Stimulated activated CD4-positive, alpha-beta T cell treated with anti-CD3 and anti-CD28 coated beads, Interleukin-15, amount 100 ng/mL, for 24 hours (primary cell): Measurements from ENCODE around the gene HIP1R.
"Not testable (repeated sequence)": the region's sequence is repeated elsewhere in the genome, so short reads cannot be mapped to it uniquely, and the experiment has no call there.

Source experiments
- DNase-seq: peaks from one replicate; pipeline ENCODE4 v3.0.0-alpha.2; 2020

HIP1R gene, protein sequence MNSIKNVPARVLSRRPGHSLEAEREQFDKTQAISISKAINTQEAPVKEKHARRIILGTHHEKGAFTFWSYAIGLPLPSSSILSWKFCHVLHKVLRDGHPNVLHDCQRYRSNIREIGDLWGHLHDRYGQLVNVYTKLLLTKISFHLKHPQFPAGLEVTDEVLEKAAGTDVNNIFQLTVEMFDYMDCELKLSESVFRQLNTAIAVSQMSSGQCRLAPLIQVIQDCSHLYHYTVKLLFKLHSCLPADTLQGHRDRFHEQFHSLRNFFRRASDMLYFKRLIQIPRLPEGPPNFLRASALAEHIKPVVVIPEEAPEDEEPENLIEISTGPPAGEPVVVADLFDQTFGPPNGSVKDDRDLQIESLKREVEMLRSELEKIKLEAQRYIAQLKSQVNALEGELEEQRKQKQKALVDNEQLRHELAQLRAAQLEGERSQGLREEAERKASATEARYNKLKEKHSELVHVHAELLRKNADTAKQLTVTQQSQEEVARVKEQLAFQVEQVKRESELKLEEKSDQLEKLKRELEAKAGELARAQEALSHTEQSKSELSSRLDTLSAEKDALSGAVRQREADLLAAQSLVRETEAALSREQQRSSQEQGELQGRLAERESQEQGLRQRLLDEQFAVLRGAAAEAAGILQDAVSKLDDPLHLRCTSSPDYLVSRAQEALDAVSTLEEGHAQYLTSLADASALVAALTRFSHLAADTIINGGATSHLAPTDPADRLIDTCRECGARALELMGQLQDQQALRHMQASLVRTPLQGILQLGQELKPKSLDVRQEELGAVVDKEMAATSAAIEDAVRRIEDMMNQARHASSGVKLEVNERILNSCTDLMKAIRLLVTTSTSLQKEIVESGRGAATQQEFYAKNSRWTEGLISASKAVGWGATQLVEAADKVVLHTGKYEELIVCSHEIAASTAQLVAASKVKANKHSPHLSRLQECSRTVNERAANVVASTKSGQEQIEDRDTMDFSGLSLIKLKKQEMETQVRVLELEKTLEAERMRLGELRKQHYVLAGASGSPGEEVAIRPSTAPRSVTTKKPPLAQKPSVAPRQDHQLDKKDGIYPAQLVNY

DNA sequence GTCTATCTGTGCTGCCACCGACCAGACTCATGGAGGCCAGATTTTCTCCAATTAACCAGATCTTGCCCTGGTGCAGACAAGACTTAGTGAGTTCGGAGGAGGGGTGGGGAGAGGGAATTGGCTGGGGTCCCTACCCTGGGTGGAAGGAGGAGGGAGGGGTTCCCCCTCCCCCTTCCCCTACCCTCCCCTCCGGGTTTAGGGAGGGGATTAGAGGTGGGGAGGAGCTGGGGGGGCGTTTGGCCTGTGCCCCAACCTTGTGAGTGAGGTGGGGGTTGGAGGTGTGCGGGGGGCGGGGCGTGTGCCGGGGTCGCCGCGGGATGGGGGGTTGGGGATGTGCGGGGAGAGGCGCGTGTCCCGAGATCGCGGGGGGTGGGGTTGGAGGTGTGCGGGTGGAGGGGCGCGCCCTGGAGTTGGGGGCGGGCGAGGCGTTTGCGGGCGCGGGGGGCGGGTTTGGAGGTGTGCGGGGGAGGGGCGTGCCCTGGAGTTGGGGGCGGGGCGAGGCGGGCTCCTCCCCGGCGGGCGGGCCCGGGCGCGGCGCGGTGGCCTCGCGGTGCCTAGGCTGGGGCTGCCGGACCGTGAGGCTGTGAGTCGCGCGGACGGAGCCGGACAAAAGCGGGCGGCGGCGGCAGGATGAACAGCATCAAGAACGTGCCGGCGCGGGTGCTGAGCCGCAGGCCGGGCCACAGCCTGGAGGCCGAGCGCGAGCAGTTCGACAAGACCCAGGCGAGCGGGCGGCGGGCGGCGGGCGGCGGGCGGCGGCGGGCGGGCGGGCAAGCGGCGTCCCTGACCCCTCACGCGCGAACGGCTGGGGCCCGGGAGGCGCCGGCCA is at the start of gene HIP1R:
Gene HIP1R (plus strand): TSS at position 537 of the 829 bp plus-strand sequence. CDS start 94 bp downstream, at position 631.
- peak; percentile 72 for DNase-seq

DNA sequence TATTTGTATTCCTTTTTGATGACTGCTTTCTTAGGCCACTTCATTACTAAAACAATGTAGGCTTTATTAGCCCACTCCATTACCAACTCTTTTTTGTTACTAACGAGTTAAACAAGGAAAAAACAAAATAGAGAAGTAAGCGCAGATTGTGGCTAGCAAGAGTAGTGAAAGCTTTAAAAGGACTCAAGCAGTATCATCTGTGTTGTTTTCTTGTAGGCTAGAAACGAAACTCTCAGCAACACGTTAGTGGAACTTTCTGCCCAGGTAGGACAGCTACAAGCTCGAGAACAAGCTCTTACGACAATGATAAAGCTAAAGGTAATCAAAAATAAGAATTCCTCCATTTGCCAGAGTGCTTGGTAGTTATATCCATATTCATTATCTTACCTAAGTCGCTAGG is 49.8 kb upstream of the HIP1R start:
- no peak for DNase-seq

DNA sequence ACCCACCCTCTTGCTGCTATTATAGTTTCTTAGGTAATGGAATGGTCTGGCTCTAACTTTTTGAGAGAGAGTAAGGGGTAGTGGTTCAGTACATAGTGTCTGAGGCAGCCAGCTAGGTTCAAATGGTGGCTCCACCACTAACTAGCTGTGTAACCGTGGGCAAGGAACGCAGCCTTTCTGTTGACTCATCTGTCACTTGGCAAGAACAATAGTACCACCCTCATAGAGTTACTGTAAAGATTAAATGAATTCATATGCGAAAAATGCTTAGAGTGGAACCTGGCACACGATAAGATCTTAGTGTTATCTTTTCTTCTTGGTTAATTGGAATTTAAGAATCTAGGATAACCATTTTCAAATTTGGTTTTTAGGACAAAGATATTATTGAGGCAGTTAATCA is 46.9 kb upstream of the HIP1R start:
- DNase-seq: no peak

DNA sequence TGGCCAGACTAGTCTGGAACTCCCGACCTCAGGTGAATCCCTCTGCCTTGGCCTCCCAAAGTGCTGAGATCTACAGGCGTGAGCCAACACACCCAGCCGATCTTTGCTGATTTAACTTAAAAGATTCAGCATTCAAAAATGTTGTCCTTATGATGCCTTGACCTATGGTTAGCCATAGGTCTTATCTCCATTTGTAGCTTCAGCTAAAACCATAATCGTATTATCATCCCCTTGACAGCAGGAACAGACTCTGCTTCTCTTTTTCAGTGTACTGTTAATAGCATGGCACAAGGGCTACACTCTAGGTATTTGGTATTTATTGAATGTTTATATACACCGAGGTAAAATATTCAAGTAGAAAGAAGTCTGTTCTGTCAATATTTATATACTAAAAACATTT is 45.6 kb upstream of the HIP1R start:
- no peak for DNase-seq

DNA sequence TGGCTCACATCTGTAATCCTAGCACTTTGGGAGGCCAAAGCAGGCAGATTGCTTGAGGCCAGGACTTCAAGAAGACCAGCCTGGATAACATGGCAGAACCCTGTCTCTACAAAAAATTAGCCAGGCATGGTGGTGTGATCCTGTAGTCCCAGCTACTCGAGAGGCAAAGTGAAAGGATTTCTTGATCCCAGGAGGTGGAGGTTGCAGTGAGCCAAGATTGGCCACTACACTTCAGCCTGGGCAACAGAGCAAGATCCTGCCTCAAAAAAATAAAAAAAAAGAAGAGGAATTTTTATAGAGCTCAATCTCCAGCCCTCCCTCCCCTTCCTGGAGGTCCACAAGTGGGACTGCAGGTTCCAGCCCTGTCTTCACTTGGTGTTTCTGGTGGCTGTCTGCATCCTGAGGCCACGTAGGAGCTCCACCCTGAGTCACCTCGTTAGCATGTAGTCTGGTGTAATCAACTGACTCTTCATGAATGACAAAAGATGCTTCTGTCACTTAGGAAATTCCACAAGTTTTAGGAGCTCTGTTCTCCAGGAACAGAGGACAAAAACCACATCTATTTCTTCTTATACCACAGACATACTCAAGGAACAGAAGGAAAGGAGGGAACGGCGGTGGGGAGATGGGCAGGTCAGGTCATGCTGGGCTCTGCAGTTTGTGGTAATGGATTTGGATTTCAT is 44.7 kb upstream of the HIP1R start:
- DNase-seq: no peak

DNA sequence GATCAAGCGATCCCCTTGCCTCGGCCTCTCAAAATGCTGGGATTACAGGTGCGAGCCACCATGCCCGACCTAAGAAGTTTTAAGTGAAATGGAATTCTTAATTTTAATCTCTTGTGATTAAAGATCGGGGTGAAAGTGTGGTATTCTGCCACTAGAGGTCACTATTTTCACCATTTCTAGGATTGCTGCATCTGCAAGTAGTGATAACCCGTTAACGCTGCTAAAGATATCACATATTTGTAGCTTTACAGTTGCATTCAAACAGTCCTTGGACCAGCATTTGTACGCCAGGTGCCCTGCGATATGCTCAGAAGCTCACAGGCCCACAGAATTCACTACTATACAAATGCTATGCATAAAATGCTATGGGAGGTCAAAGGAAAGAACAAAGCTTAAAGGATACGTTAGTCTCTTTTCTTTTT is 41.6 kb upstream of the HIP1R start:
- DNase-seq: no peak

DNA sequence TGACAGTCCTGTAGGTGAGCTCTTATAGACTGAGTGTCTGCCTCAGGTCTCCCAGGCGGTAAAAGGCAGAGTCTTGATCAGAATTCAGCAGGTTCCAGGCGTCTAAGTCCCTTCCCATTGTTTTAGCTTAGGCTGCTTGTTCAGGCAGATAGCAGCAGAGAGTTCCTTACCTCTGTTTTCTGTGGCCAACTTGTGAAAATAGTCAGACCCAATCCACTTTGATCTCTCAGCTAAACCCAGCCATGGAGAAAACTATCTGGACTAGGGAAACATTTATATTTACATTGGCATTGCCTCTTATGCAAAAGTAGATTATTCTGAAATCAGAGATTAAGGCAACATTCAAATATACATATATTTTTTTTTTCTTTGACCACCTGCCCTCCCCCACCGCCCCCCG is 39.5 kb upstream of the HIP1R start:
- DNase-seq: no peak

DNA sequence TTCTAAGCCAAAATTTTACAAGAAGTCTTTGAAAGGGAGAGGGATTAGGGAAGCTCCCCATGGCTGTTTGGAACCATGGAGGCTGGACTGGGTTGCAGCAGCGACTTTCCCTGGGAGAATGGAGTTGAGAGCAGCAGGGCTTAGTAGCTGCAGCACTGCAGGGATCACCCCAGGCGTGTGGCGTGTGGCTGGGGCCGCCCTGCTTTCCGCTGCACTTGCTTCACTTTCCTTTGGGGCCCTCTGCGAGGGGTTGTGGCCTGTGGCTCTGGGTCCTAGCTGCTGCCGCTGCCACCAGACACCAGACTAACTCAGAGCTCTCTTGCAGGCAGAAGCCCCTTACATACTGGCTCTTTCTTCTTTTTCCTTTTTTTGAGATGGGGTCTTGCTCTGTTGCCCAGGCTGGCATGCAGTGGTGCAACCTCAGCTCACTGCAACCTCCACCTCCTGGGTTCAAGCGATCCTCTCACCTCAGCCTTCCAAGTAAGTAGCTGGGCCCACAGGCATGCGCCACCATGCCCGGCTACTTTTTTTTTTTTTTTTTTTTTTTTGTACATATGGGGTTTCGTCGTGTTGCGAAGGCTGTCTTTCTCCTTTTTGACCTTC is 35.5 kb upstream of the HIP1R start:
- no peak for DNase-seq

DNA sequence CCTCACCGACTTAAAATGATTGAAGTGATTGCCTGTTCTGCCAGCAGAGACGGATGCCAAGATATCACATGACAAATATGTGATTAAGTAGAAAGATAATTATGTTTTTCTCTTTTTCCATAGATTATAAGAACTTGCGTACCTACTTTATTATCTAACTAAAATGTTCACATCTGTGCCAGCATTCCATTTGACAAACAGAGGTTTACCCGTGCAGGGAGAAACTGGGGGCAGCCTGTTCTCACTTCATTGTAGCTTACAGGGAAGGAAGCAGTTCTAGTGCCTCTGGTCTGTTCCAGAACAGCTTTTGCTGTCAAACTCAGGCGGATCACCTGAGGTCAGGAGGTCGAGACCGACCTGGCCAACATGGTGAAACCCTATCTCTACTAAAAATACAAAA is 31.3 kb upstream of the HIP1R start:
- no peak for DNase-seq

DNA sequence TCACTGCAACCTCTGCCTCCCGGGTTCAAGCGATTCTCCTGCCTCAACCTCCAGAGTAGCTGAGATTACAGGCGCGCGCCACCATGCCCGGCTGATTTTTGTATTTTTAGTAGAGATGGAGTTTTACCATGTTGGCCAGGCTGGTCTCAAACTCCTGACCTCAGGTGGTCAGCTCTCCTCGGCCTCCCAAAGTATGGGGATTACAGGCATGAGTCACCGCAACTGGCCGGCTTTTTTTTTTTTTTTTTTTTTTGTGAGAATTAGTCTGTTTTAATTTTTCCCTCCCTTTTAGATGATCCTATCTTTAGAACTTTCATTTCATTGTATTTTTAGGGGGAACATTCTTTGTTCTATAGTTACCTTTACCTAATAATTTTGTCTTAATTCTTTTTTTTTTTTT is 30.3 kb upstream of the HIP1R start:
- DNase-seq: not testable (repeated sequence)

DNA sequence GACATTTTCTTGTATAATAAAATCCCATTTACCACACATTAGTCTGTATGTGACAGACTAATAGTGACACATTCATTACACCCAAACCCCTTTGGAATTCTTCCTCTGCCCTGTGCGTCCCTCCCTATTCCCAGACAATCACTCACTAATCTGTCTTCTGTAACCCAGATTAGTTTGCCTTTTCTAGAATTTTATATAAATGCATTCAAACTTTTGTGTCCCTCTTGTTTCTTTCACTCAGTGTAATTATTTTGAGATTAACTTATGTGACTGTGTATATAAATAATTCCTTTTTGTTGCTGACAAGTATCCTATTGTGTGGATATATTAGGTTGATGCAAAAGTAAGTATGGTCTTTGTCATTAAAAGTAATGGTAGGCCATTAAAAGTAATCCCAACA is 27.6 kb upstream of the HIP1R start:
- DNase-seq: no peak

DNA sequence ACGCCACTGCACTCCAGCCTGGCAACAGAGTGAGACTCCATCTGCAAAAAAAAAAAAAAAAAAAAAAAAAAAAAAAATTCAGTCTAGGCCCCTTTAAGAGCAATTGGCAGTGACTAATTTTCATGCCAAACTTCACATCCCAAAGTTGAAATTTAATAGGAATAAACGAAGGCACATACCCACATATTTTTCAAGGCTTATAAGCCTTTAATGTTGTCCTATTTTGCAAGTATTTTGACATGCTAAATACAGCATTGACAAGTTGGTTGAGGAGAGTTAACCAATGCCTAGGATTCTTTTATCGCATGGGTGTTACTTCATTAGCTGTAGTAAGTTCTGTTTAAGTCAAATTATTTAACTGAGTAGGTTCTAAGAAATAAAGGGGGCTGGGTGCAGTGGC is 23.5 kb upstream of the HIP1R start:
- no peak for DNase-seq

DNA sequence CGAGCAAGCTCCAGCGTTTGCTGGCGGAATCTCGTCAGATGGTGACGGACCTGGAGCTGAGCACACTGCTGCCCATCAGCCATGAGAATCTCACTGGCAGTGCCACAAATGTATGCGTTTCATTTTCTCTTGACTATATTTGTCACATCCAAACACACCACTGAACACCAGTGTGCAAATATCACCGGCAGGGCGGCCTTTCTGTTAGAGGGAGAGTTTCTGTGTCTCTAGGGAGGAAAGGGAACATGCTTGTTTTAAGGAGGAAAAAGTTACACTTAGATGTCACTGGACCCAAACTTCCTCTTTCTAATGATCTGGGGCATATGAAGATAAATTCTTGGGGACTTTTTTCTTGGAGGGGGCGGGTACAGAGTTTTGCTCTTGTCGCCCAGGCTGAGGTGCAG is 21.9 kb upstream of the HIP1R start:
- no peak for DNase-seq

DNA sequence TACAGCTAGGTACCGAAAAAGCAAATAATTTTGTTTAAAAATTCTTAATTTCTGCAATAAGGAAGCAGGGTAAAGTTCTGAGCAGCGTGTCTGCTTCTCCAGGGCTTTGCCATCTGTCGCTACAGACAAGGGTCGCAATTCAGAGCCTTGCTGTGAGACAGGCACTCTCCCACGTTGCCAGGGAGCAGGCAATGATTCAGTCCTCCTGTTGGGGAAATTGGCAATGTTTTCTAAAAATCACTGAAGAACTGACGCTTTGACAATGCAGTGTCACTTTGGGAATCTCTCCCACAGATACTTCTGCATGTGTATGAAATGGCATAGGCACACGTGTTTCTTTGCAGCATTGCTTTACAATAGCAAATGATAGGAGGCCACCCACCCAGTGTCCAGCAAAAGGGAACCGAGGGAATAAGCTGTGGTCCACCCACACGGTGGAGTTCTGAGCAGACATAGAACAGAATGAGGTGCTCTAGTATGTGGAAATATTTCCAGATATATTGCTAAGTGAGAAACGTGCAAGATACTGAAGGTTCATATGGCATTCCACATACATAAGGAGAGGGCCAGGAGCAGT is 16.0 kb upstream of the HIP1R start:
- no peak for DNase-seq

DNA sequence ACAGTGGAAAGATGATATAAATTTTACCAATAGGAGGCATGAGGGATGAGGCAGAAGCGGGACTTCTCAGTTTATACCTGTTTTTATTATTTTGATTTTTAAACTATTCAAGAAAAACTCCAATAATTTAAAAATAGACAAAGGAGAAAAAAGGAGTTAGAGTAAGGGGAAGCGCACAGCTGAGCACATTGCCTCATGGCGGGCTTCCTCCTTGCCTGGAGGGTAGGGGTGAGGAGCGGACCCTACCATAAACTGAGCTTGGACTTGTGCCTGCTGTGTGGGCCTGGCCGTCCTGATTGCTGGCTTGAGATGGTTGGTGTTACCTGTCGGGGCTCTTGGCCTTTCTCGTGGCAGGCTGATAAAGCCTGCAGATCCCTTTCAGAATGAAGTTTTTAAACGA is 15.1 kb upstream of the HIP1R start:
- DNase-seq: no peak

DNA sequence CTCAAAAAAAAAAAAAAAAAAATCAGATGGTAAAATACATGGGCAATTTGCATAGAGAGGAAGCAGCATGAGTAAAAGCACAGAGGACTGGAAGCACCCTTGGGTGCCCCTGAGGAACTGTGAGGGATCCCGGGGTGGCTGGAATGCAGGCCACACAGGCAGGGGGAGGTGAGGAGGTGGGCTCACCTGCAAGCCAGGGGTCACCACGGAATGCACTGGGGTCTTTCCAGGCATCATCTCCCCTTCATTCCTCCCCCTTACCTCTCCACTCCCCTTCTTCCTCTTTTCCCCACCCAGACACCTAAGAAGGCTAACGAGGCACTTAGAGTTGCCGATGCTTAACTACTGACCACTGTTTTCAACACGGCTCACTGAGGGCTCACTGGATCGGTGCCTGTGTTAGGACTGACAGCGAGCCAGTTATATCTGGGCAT is 14.4 kb upstream of the HIP1R start:
- no peak for DNase-seq

DNA sequence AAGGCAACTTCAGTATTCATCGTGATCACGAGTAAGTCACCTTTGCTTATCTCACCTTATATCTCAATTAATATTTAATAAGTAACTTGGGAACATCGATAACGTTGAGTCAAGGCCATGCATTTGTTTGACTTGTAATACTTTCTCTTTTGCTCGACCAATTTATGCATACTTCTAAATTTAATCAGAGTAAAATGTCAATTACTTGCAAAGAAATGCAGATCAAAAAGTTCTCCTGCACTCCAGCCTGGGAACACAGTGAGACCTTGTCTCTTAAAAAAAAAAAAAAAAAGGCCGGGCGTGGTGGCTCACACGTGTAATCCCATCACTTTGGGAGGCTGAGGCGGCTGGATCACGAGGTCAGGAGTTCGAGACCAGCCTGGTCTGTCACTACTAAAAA is 11.8 kb upstream of the HIP1R start:
- DNase-seq: no peak

DNA sequence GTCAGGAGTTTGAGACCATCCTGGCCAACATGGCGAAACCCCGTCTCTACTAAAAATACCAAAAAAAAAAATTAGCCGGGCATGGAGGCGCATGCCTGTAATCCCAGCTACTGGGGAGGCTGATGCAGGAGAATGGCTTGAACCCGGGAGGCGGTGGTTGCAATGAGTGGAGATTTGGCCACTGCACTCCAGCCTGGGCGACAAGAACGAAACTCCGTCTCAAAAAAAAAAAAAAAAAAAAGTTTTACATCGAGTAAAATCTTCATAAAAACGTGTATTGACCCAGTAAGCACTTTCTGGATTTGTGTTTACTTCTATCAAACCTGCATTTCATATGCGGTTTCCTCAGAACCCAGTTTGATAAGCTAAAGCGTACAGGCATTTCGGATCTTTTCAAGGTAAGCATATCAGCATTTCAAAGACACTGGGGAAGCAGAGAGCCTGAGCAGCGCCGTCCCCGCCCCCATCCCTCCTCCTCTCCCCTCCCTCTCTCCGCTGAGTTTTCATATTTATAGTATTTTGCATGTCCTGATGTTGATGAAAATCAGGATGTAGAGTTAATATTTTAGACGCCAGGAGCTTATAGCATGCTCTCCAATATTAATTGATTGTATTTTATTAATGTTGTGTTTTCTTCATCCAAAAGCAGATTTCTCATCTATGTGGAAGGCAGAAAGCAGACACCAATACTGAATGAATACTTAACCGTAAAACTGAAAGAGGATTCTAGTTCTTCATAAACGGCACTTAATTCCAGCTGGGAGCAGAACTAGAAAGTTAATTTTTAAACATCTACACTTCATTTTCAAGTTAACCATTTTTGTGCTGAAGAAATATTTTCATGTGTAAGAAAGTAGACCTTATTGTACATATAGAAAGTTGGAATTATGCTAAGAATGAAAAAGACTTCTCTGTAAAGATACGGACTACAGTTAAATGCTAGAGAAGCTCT is 9.2 kb upstream of the HIP1R start:
- no peak for DNase-seq

DNA sequence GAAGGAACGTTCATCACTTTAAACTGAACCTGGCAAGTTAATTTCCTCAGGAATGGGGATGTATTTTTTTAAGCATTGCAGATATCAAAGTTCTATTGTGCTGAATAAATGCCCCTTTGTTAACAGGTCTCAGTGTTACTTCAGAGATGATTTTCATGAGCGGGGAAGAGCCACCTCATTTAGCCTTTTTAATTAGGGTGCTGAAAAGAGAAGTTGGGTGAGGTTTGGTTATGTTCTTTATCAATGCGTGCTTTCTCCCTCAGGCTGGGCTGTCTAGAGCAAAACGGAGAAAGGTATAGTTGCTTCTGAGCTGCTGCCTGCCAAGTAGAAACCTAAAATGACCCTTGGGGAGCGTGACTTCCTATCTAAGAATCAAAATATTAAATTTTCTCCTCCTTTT is 8.0 kb upstream of the HIP1R start:
- no peak for DNase-seq
